ENCODE measurements around the gene SCARB1.

SCARB1 gene

DNA sequence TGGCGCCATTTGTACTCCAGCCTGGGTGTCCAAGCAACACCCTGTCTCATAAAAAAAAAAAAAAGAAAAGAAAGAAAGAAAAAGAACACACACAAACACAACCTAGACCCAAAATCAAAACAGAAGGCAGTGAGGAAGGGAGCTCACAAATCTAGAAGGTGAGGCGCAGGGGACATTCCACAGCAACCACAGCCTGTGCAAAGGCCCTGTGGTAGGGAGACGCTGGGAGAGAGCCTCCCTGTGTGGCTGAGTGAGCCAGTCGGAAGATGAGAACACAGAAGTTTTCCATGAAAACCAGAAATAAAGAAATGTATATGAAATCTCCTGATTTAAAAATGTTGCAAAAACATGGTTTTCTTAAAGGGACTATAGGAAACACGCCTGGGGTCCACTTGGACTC lies 44.6 kb downstream of the SCARB1 start:
- DNase-seq, result no peak

DNA sequence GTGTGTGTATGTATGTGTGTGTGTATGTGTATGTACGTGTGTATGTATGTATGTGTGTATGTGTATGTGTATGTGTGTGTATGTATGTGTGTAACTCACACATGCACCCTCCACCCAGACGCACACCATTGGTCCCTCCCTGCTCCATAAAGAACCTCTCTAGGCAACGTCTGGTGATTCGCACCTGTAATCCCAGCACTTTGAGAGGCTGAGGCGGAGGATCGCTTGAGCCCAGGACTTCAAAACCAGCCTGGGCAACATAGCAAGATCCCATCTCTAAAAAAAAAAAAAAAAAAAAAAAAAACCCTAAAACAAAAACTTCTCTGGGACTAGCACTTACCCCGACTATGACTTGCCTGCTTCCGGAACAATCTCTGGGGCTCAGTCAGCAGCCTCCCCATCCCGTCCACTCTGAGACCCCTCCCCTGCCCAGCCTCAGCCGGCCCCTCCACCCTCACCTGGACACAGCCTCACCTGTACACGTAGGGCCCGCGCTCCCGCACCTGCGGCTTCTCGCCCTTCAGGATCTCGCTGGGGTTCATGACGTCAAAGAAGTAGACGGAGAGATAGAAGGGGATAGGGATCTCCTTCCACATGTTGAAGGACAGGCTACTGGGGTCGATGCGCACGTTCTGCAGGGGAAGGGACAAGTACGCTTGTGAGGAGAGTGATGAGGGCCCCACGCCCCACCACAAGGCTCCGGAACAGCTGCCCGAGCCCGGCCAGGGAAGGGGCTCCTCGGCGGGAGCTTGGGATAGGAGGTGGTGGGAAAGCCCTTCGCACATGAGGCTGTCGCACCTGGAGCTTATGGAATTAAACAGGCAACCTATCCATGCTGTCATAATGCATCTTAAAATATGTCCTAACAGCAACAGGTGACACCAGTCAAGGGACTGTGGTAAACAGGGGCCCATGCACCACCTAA lies 46.3 kb downstream of the SCARB1 start:
- DNase-seq, result no peak

DNA sequence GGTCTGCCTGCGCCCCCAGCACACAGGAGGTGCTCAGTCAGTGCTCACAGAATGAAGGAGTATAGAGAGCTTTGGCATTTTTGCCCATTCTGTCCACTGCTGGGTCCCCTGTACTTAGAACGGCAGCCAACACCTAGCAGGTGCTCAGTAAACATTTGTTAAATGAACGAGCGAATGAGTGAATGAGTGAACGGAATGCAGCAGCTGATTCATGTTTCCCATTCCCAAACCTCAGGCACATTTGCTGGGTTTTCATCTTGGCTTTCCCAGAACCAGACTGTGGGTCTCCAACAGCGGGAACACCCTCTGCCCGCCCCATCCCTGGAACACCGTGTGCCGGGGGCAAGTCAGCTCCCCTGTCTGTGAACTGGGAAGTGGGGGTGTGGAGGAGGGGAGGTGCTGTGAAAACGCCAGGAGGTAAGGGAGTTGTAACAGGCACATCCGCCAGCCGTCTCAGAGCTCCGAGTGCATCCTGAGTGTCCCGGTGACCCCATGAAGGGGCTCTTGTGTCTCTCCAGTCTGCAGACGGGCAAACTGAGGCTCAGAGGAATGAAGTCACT lies 47.3 kb downstream of the SCARB1 start:
- no peak for DNase-seq

DNA sequence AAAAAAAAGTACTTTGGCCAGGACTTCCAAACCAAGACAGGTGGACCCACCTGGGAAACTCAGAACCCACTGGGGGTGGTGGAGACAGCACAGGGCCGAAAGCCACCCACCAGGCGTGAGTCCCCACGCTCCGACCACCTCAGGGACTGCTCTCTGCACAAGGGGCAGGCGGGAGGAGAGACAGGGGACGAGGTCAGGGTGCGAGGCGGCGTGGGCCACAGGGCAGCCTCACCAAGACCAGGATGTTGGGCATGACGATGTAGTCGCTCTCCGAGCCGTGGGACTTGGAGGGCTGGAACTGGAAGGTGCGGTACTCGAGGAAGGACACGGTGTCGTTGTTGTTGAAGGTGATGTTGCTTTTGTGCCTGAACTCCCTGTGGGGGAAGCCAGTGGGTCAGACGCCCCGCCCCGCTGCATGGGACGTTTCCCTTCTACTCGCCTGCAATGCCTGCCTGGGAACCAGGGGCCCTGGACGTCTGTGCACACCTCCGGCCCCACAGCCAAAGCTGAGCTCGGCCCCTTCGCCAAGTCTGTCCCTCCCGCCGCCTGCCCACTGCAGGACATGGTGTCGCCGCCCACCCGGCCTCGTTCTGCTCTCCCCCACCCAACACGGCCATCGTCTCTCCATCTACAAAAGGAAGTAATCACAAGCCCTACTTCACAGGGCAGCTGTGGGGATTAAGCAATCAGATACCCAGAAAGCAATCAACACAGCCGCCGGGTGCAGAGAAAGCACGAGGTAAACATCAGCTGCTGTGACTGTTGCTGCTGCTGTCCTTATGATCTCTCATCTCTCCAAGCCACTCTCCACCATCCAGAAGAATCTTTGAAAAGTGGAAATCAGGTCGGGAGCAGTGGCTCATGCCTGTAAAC lies 48.7 kb downstream of the SCARB1 start:
- peak in 1 of 2 donors; percentile 2 for DNase-seq

DNA sequence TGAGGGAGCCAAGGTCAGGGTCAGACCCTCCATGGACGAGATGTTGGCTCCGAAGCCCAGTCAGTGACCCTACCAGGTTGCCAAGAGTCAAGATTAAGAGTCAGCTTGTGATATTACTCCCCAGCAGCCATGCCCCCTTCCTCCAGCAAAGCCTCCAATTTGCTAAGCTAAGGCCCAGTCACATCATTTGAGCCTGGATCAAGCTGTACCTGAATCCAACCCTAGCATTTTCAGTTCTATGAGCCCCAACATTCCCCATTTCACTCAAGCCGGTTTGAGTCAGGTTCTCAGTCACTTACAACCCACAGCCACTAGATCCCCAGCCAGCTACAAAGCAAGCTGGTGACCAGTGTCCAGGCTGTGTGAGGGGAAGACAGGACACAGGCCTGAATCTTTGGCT lies 49.9 kb downstream of the SCARB1 start:
- no peak for DNase-seq

DNA sequence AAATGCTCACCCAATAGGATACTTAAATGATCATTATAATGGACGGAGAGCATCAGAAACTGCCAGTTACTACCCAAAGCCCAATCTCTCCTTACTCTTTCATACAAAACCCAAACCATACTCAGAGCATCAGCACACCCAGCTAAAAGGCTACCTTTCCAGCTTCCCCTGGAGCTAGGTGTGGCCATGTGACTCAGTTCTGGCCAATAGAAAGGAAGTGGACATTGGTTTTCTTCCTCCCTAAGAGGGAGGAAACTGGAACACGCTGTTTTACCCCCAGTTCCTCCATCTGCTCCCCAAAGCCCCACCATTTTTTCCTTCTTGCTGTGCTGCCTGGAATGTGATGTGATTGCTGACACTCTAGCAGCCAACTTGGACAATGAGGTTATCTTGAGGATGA lies 50.7 kb downstream of the SCARB1 start:
- no peak for DNase-seq

DNA sequence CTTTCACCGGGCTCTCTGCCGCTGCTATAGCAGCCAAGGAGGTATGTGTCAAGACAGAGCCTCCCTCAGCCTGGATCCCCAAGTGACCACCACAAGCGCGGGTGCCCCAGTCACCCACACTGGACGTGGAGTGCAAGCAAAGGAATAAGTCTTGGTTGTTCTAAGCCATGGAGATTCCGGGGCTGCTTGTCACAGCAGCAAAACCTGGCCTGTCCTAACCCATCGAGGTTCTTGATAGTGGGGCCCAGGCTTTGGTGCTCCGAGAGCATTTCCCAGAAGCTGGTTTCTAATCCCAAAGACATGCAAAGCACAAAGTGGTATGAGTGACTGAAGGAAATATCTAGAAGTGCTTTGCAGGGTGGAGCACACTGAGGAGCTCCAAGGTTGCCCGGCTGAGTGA lies 51.3 kb downstream of the SCARB1 start:
- no peak for DNase-seq

DNA sequence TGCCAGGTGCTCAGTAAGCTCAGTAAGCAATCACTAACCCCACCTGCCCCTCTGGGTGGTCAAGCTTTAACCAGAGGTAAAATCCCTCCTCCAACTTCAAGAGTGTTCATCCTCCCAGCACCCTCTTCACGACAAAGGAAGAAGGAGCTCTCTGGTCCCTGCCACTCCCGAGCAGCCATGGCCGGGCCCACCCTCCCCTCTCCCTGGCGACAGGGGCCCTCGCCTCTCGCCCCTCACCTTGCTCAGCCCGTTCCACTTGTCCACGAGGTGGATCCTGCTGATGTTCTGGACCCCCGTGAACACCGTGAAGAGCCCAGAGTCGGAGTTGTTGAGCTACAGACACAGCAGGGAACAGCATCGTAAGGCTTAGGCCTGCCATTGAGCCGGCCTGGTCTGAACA lies 52.0 kb downstream of the SCARB1 start:
- no peak for DNase-seq

DNA sequence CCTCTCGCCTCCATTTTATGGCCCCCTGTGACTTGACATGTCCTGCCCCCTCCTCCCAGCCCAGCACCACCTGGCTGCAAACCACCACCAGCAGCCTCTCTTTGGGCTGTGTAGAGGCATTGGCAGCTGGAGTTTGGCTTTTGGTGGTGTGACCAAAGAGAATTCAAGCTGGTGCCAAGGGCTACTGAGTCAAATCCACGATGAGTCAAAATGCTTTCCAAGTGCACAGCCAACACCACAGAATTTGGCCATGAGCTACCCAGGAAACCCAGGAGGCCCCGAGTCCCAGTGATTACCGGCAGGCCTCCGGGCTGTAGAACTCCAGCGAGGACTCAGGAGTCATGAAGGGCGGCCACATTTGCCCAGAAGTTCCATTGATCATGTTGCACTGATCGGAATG lies 53.8 kb downstream of the SCARB1 start:
- no peak for DNase-seq

DNA sequence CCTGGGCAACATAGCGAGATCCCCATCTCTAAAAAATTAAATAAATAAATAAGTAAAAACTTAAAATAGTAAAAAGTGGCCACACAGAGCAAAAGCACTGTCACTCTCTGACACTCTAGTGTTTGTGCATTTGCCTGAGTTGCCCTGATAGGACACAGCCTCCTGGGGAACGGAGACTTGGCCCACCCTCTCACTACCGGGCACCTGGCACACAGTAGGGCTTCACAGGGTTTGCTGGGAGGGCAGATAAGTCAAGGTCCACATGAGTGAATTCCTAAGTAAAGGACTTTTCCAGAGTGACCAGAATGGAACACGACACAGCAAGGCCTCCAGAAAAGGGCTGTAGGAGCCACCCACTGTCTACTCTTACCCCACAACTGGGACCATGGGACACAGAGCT lies 54.3 kb downstream of the SCARB1 start:
- no peak for DNase-seq

DNA sequence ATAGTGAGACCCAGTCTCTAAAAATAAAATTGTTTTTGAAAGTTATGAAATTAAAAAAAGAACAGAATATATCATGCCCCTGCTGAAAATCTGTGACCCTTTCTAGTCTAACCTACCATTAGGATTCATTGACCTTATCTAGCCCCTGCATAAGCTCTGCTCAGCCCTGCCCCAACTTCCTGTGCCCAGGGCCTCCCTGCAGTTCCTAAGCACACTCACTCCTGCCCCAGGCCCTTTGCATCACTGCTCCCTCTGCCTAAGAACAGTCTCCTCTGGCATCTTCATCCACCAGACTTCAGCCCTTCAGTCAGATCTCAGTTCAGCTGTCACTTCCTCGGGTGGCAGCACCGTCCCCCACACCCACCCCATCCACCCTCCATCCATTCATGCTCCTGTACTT lies 55.4 kb downstream of the SCARB1 start:
- no peak for DNase-seq

DNA sequence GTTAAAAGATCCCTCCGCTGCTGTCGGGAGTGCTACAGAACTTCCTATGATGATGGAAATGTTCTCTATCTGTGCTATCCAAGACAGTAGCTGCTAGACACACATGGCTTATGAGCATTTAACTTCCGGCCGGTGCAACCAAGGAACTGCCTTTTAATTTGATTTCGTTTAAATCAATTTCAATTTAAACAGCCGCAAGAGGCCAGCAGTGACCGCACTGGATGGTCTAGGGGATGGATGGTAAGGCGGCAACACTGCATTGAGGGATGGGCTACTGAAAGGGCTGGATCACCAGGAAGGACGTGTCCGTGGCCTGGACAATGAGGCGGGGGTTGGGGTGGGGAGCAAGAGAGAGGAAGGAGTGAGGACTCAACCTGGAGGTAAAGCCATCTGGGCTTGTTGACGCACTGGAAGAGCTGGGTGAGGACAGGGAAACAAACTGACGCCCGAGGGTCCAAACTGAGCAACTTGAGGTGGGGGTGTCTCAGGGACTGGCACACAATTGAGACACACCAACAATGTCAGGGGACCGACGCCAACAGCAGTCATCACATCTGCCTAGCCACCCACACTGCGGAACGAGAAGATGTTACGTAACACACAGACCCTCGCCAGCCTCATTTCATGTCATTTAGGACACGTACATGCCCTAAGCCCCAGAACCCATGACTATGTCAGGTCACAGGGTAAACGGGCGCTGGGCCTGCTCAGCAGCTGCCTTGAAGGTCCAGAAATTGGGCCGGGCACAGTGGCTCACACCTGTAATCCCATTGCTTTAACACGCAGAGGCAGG lies 57.6 kb downstream of the SCARB1 start:
- DNase-seq, result no peak

DNA sequence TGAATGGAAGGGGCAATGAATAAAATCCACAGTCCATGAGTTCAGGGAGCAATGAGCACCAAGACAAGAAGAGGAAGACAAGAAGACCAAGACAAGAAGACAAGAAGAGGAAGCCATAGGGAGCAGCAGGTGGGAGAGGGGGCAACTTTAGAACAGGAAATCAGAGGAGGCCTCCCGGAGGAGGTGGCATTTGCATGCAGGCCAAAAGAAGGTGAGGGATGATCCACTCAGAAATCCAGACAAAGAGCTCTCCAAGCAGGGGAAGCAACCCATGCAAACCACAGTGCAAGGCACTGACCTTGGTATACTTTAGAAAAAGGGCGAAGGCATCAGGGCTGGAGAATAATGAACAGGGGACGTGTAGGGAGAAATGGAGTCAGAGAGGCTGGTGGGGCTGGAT lies 58.6 kb downstream of the SCARB1 start:
- no peak for DNase-seq

DNA sequence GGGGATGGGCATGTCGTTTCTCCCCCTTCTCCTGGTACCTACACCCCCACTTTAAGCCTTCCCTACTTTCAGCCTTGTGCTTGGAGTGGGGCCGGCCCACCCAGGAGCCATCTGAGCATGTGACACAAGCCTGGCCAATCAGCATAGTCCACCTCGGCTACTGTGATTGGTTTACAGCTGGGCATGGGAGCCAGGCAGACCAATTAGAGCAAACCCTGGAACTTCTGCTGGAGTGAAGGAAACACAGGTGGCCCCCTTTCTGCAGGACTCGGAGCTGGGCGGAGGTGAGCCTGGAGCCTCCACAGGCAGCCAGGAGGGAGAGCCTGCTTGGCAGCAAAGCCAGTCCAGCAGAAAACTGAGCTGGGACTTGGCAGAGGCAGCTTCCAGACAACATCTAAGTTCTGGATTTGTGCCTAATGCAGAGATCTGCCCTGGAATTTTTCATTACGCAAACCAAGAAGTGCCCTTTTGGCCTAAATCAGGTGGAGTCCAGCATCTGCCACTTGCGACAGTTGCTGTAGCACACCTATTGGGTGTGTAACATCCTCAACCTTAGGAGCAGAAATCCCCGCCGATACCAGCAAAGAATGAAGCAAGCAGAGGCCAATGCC lies 59.5 kb downstream of the SCARB1 start:
- no peak for DNase-seq

DNA sequence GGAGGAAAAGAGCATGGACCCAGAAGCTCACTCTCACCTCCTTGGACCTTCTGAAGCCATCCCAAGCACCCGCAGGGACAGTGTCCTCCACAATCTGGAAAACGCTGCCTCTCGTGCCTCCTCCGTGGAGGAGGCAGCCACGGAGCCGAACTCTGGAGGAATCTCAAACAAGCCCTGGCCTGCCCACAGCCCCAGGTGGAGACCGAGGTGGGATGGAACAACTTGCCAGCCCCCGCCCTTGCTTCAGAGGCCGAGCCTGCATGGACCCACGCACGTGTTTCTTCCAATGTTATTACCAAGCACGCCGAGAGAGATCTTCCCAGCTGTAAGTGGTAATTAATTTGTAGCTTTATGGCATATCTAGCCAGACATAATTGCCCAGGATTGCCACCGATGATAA lies 61.3 kb downstream of the SCARB1 start:
- no peak for DNase-seq

DNA sequence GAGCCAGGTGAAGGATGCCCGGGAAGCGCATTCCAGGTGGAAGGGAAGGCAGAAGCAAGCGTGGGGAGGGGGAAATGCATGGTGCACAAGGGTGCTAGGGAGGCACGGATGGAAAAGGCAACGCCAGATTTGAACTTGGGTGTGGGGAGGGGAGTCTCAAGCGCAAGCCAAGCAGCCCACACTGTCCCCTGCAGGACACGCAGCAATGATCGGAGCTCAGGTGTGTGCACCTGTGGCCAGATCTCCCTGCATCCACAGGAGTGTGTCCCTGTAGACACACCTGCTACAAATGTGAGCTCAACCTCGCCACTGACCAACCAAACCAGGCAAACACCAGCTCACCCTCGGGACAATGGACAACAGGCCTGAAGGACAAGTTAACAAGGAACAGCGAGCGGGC lies 63.2 kb downstream of the SCARB1 start:
- no peak for DNase-seq

DNA sequence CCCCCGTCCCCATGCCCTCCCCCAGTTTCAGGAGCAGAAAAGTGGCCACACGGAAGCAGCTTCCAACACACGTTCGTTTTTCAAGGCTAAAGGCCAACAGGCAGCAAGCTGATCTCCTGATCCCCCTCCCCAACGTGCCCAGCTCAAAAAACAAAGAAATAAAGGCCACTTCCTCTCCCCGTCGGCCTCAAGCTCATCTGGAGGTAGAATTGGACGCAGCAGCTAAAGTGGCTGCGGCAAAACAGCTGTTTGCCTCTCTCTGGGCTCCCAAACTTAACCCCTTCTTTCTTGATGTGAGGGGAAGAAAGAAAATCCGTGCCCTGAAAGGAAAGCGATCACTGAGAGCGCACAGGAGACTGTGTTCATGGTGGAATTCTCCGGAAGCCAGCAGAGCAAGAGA lies 66.3 kb downstream of the SCARB1 start:
- no peak for DNase-seq

DNA sequence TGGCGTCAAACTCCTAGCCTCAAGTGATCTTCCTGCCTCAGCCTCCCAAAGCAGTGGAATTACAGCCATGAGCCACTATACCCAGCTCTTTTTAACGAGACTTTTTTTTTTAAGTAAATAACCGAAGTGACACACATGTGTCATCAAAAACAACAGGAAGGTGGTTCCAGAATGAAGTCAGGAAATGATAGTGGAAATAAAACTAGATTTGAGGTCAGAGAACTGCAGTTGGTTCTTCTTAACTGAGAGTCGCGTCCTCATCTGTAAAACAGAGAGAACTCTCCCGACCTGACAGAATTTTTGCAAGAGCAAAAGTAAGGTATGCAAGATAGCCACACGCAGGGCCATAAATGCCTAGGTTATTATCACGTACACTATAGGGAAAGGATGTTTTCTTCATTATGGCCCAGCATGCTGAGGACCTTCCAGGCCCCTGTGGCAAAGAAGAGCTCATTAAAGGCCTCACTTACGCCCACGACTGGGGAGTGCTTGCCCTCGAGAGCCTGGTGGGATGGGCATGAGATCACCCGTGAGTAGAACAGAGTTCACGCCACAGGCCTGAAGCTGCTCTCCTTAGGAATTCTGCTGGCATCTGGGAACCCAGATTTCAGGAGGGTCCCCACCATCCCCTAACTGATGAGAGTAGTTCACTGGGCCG lies 67.2 kb downstream of the SCARB1 start:
- no peak for DNase-seq

DNA sequence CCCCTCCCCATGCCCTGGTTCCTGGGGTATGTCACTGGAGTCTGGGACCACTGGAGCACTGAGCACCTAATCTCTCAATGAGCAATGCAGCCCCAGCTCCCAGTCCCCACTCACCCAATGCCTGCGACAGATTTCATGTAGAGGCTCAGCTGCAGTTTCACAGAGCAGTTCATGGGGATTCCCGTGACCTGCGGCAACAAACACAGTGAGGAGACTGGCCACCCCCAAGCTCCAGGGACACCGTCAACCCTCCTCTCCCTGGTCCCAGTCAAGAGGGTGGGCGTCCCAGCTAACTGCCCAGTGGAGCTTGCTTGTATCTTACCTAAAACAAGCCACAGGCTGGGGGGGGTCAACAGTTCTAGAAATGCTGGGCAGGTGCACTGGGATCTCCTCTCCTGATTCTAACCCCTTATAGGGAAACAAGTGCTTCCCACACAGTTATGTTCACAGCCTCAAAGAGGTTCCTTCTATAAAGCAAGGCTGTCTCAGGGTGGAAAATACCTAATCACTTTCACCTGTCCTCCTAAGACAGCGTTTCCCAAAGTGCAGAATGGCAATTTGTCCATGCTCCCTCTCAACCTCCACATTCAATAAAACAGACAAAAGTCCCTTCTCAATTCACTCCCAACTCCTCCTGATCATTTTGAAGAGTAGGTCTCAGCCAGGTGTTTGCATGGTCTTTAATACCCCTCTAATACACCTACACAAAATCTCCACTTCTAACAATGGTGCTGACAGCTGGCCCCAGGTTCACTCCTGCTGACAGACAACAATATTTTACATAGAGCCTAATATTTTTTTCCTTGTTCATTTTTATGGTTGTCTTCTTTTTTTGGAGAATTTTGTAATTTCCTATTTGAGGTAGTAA lies 68.3 kb downstream of the SCARB1 start:
- no peak for DNase-seq

DNA sequence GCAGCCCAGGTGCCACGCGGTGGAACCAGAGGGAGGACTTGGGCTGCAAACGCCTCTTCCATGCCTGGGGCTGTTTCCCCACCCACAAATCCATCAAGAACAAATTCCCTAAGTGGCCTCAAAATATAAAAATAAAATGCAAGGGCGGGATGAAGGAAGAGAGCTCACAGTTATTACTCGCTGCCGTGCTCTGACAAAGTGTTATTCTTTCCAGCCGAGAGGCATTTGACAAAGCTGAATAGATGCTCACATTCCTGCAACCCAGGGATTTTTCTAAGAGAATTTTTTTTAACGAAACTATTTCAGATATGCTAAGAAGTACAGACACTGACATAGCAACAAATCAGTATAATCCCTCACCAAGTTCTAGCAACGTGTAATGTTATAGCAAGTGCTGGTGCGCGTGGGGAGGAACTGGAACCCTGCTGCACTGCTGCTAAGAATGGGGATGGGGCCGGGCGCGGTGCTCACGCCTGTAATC lies 70.7 kb downstream of the SCARB1 start:
- DNase-seq, result no peak

DNA sequence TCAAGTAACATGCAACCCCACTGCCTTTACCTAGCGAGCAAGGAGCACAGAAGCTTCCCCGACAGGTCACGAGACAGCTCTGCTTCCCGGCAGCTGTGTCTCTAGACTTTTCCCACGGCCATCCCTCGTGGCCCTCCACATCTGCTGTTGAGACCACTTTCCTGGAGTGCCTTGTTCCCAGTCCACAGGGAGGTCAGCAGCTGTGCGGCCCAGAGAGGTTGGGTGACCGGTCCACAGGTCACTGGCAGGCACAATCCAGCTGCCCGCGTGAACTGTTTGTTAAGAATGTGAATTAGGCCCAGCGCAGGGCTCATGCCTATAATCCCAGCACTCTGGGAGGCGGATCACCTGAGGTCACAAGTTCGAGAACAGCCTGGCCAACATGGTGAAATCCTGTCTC lies 71.5 kb downstream of the SCARB1 start:
- DNase-seq, result no peak

Measured in CD4-positive, alpha-beta T cell treated with Interleukin-1 beta for 1 hour (primary cell).